ENCODE data around the gene MAML3.

The MAML3 gene

GRCh38 chr4:139986689-139987501 lies 167.1 kb downstream of the MAML3 start:
- DNase-seq, result no peak

GRCh38 chr4:139986106-139986505 lies 167.9 kb downstream of the MAML3 start:
- DNase-seq, result no peak

GRCh38 chr4:139985401-139985800 lies 168.6 kb downstream of the MAML3 start:
- DNase-seq, result no peak

- no peak for DNase-seq
These were observed 169.5 kb downstream of the MAML3 start for GRCh38 chr4:139984471-139984870.

GRCh38 chr4:139978692-139979091 lies 175.3 kb downstream of the MAML3 start:
- DNase-seq, result no peak

- DNase-seq, result no peak
These were observed 176.0 kb downstream of the MAML3 start for GRCh38 chr4:139977838-139978609.

GRCh38 chr4:139975830-139976272 lies 178.1 kb downstream of the MAML3 start:
- no peak for DNase-seq

- DNase-seq, result no peak
These were observed 180.4 kb downstream of the MAML3 start for GRCh38 chr4:139973616-139974015.

GRCh38 chr4:139973015-139973414 lies 181.0 kb downstream of the MAML3 start:
- peak; percentile 89 for DNase-seq

GRCh38 chr4:139972305-139972704 lies 181.7 kb downstream of the MAML3 start:
- DNase-seq, result no peak

GRCh38 chr4:139971111-139971510 lies 182.9 kb downstream of the MAML3 start:
- no peak for DNase-seq

GRCh38 chr4:139969635-139970266 lies 184.2 kb downstream of the MAML3 start:
- DNase-seq, result no peak

GRCh38 chr4:139968831-139969230 lies 185.2 kb downstream of the MAML3 start:
- DNase-seq, result no peak

GRCh38 chr4:139966383-139966782 lies 187.6 kb downstream of the MAML3 start:
- DNase-seq, result no peak

GRCh38 chr4:139965789-139966188 lies 188.2 kb downstream of the MAML3 start:
- DNase-seq, result no peak

GRCh38 chr4:139963708-139964107 lies 190.3 kb downstream of the MAML3 start:
- no peak for DNase-seq

GRCh38 chr4:139962130-139962684 lies 191.8 kb downstream of the MAML3 start:
- no peak for DNase-seq

- DNase-seq, result no peak
These were observed 192.5 kb downstream of the MAML3 start for GRCh38 chr4:139961344-139961946.

GRCh38 chr4:139959396-139959795 lies 194.6 kb downstream of the MAML3 start:
- DNase-seq, result no peak

GRCh38 chr4:139958739-139959098 lies 195.3 kb downstream of the MAML3 start:
- DNase-seq, result no peak

GRCh38 chr4:139957986-139958738 lies 195.8 kb downstream of the MAML3 start:
- DNase-seq, result no peak

GRCh38 chr4:139957065-139957464 lies 196.9 kb downstream of the MAML3 start:
- DNase-seq, result no peak
